Dermis microvascular lymphatic vessel endothelial cell (primary cell): ENCODE results near the gene GPR83. TPM values are rescaled to one million over a fixed set of nuclear protein-coding genes. Genes with fewer than 3 reads are reported as not detected.
"Not testable (repeated sequence)": the region's sequence is repeated elsewhere in the genome, so short reads cannot be mapped to it uniquely, and the experiment has no call there.

Source experiments
- DNase-seq, 2 donors: peaks; one replicate each; pipeline versions ENCODE4 v3.0.0 to v3.0.0-alpha.2; 2010; ENCODE audit warnings: low read depth in 2 of 2
- total RNA-seq: library from RNA; depleted of rRNA; stranded (reverse); fragments of >200 nt; gene quantifications from 2 replicates; pipeline ENCODE4 v1.2.1, GENCODE V29; 2014

GPR83 gene
- total RNA-seq: under 0.01 TPM in 1 of 2 replicates, not detected in the other

DNA sequence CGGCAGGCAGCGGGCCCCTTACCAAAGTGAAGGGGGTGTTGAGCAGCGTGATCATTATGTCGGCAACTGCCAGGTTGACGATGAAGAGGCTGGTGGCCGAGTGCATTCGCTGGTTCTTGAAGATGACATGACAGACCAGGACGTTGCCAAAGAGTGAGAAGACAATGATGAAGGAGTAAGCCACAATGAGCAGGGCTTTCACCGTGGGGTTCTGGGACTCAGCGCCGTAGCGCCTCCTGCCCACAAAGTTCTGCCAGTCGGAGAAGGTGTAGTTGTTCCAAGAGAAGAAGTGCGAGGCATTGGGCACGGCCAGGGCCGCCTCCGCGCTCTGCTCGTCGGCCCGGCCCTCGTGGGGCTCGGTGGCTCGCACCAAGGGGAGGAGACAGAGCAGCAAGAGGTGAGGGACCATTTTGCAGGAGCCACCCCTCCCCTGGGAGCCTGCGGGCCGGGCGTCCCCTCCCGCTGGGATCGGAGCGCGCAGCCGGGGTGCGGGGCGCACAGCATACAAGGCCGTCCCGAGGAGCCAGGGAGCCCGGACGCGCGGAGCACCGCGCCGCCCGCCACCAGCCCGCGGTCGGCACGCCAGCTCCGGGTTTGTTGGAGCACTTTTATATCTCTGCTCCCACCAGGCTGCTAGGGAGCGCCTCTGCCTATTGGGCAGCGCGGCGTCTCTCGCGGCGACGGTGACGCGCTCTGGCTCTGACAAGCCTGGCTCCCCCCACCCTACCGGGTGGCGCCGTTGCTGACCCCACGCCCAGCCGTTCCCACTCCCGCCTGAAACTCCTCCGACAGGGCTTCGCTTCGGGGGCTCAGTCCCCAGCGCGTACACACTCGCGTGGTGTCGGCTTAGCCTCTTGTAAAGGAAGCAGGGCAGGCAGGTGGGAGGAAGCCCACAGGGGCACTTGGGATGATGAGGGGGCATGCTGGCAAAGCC, at the start of gene GPR83:
TSS of gene GPR83 (minus strand) at position 581 of the 934 bp plus-strand sequence. CDS start at position 409, 172 bp downstream.
- DNase-seq: peak in 1 of 2 donors; percentile 29

DNA sequence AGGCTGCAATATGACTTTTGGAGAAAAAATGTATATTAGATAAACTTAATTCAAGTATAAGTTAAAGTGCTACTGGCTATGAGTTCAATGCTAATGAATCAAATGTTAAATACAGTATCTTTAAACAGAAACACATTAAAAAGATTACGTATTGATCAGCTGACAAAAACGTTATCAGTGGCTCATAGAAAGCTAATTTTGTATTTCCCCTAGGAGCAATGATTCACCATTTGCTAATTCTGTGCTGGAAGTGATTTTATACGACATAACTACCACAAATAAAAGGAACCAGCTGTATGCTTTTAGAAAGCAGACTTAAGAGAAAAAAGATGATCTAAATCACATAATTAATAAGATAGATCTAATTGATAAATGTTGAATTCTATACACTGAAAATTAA, 48.8 kb upstream of the GPR83 start:
- no peak for DNase-seq

DNA sequence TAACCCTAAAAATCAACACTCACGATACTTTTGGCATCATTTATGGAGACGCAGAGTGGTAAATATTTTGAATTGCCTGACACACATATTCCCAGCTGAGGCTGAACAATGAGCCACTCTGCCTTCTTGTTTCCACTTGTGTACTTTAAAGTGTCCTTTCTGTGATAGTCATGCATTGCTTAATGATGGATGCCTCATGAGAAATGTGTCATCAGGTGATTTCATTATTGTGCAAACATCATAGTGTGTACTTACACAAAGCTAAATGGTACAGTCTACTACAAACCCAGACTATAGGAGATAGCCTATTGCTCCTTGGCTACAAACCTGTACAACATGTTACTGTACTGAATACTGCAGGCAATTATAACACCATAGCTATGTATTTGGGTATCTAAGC, 48.2 kb upstream of the GPR83 start:
- peak in 1 of 2 donors; percentile 5 for DNase-seq

DNA sequence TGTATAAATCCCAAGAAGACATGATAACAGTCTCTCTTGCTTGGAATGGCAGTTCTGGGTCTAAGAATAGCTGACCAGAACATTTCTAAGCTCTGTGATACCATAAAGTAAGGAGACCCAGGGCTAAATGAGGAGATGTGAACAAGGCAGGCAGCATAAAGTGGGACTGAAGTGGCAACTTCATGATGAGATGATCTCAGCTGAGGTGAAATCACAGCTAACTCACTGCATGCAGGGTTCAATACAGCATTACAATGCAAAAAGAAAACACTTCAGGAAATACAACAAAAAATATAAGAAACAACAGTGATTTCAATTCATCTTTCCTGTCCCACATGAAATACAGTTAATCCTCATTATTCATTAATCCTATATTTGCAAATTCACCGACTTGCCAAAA, 47.8 kb upstream of the GPR83 start:
- DNase-seq: no peak

DNA sequence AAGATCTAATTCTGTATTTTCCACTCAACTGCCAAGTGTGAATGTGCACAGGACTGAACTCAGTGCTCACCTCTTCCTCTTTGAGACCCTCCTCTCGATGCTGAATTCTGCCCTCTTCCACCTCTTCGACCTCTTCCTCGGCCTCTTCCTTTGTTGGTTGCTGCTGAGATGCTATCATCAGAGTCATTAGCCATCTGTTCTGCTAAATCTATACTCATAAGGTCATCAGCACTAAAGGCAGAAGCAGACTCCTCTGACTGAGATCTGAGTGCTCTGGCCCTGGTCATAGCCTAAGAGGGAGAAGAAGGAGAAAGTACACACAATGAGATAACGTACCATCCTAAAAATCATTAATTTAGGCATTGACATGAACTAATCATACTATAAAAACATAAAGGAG, 45.9 kb upstream of the GPR83 start:
- DNase-seq: no peak

DNA sequence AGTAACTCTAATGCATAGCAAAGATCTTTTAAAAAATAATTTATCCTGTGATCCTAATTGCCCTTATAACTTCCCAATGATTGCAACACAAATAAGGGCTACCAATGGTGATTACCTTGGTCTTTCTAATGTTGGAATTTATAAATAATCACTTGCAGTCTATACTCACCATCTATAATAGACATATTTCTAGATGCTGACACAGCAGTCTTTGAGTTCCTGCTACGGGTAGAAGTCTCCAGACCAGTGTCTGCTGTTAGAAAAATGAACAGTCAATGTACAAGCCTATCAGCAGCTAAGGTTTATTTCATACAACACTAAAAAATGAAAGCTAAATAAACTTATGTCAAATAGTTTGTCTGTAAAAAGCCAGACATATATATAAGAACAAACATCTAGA, 44.4 kb upstream of the GPR83 start:
- DNase-seq: no peak

DNA sequence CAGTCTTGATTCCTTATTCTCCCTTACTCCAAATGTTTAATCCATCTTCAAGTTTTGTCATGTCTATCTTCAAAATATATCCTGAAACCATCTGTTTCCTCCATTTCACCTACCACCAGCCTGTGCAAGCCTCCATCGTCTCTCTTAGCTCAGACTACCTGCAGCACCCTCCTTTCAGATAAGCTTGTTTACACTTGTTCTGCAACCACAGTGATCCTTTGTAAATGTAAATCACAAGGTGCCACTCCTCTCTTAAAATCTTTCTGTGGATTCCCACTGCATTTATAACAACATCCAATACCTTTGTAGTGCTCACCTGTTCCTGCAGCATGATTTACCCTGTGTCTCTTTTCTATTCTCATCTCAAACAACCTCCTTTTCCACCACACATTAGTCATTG, 31.8 kb upstream of the GPR83 start:
- DNase-seq: no peak

DNA sequence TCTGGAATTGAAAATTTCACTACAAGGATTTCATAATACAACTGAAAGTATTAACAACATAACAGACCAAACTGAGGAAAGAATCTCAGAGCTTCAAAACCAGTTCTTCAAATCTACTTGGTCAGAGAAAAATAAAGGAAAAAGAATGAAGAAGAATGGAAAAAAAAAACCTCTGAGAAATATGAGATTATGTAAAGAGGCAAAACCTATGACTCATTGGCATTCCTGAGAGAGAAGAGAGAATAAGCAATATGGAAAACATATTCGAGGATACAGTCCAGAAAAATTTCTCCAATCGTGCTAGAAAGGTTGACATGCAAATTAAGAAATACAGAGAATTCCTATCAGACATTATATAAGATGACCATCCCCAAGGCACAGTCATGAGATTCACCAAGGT, 23.4 kb upstream of the GPR83 start:
- DNase-seq: no peak

DNA sequence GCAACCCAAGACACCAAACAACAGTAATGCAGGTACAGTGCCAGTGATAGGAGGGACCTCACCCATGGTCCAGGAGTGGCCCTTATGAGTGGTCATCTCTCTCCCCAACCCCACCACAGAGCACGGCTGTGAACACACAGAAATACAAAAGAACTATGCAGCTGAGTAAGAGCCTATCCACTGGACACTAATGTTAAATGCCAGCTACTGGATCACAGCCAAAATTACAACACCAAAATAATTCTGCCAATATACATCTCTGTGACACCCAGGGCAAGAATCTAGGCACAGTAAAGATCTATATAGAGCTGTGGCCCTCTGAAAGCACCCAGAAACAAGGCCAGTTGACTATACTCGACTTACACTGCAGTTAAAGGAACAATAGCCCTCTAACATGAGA, 22.8 kb upstream of the GPR83 start:
- no peak for DNase-seq

DNA sequence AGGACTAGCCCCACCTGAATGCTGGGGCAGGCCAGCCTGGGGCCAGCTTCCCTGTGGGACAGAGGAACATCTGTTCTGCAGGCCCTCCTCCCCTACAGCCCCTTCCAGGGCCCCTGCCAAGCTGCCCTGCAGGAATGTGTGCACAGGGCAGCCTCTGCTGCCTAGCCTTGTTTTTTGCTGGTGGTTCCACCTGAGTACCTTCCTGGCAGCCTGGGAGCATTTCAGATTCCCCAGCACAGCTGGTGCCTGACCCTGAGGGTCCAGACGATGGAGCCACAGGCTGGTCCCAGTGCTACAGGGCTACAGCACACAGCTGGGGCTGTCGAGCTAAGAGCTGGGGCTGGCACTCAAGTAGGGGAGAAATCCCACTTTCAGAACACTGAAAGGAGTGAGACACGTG, 22.3 kb upstream of the GPR83 start:
- DNase-seq: no peak

DNA sequence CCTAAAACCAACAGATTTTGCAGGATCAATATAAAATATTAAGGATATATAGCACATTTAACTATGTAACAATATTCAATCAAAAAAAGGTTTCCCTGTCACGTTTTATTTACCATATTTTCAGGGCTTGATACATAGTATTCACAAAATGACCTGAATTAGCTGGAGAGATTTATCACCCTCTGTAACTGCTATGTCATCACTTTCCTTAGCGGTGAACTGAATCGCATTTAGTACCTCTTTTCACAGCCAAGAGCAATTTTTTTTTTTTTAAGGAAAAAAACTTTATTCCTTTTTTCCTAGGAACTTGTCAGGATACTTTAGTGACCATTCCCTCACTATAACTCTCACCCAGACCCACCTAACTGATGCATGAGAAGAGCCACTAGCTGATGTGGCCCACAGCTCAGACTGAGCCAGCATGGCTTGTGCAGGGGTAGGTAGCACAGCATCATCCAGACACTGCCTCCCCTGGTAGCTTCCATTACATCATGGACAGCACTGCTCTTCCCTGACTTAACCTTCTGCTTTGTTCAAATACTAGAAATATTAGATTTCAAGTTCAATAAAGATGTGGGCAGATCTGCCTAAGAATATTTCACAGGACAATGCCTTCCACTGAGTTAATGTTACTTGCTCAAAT, 17.0 kb upstream of the GPR83 start:
- no peak for DNase-seq

DNA sequence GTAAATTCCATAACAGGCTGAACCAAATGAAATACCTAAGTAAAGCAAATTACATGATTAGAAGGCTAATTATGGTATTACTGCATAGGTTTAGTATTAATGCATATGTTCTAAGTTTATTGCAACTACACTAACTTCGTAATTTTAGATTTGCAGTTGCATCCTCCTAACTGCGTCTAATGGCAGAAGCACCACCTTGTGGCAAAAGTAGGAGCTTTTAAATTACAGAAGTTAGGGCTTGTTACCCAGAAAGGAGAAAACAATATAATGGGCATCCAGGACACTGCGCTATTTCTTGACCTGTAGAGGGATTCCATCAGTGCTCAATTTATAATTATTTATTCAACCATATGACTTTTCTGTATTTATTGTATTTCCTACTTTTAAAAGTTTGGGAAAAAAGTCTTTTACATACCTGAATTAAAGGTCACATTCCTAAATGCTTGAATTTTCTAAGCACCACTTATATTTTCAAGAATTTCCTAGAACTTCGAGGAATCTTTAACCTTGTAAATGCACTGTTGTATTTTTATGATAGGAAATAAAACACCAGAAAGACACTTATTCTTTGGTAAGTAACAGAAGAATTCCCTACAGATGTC, 16.3 kb upstream of the GPR83 start:
- DNase-seq: peak in 1 of 2 donors; percentile 38

DNA sequence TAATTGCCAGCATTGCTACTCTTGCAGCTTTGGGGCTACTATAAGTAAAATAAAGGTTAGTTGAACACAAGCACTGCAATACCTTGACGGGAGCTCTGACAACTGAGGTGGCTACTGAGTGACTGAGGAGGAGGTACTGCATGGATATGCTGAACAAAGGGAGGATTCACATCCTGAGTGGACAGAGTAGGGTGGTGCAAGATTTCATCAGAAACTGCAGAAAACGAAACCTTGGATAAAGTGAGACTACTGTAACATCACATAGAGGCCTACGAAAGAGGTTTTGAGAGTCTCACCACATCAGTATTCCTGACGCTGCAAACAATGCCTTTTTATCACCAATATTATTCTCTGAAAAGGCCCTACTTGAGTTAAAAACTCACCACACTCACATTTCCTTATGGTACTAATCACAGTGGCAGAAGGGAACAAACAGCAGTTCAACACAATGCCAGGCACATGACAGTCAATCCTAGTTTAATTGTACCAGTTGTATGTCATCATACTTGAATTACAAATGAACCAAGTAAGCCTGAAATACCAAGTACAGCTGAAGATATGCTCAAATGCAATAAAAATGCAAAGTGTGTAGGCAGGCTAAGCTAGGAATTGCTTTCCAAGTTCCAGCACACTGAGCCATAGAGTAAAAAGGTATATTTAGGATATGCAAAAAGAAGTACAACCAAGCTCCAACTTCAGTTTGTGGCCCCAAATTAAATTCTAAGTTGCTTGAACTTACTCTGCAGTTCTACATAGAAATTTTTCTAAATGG, 4.0 kb upstream of the GPR83 start:
- no peak for DNase-seq

DNA sequence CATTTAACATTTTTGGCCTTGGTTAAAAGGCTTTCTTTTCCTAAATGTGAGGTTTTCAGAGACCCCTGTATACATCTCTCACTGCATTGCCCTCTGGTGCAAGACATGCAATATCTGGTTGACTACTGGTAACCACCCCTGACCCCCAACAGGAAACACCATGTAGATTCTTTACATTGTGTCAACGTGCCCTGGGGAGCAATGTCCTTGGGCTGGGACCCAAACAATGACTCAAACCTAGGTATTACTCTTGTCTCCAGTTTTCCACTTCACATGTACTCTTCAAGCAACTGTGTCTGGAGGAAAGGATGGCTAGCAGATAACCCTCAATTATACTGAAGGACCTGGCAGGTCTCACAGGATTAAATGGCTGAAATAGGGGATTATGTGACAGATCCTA, 1.1 kb upstream of the GPR83 start:
- DNase-seq: no peak

DNA sequence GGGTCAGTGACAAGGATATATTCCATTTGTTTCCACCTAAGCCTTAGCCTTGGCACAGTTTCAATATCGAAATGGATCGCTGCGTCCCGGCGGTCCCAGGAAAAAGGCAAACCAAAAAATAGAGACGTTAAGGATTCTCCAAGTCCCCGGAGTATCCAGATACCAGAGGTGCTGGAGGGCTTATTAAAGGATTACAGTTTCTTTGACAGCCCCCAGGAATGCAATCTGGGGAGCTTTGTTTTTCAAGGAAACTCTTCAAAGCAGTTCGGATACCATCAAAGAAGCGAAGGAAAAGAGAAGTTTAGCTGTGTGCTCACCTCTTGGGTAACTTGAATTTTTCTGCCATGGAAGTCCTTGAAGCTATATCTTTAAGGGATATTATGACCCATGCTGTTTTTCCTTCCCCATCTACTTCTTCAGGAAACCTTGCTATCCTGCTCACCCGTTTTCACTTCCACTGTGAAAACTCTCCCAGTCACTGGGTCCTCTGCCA, 600 bp upstream of the GPR83 start:
- DNase-seq: no peak

DNA sequence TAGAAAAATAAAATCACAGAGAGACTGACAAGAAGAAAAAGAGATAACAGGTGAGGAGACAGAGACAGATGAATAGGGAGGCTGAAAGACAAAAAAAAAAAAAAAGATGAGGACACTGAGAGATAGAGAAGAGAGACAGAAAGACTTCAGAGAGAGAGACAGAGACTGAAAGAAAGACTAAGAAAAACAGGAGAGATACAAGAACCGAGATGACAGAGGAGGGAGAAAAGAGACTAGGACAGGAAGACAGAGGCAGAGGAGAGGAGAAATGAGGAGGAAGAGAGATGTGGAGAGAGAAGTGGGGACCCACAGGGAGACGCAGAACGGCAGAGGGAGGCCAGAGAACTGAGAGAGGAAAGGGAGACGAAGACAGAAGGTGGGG, 771 bp downstream of the GPR83 start:
- no peak for DNase-seq

DNA sequence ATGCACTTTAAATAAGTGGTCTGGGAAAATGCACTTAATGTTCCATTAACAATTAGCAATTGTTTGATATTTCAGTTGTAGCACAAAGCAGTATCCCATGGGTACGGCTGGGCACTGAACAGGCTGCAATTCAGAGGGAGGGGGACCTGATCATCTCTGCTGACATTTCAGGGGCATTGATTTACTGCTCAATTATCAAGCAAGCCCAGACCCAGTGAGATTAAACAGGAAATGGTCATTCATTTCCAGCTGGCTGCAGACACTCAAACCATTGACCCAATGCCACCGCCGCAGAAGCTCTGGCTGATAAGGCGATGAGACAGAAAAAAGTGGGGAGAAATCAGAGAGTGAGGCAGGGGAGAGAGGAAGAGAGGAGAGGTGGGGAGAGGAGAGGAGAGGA, 1.2 kb downstream of the GPR83 start:
- DNase-seq: peak in 1 of 2 donors; percentile 13

DNA sequence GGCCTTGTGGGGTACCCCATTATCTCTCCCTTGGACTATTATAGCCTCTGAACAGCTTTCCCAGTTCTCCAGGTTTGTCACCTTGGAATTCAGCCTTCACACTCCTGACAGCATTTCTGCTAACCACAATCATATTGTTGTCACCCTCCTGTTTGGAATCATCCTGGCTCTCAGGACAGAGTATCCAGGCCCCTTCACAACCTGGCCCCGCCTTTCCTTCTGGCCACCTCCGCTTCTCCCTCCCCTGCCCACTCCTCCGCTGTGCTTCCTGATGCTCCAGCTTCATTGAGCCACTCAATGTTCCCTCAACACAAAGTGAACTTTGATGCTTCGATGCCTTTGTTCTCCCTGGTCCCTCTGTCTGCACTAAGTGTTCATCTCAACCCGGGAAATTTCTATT, 3.1 kb downstream of the GPR83 start:
- no peak for DNase-seq

DNA sequence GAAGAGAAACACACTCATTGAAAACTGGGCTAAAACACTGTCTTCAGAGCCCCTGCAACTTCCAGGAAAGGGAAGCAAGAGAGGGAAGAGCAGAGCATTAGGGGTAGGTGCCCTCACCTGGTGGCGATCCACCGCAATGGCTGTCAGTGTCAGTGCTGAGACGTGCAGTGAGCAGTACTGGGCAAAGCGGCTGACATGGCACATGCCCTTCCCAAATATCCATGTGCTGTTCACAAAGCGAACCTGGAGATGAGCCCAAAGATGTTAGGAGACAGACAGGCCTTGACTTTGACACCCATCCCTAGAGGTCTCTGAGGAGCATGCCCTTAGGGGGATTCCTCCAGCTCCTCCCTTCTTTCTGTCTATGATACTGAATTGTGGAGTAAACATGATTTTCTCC, 4.9 kb downstream of the GPR83 start:
- no peak for DNase-seq

DNA sequence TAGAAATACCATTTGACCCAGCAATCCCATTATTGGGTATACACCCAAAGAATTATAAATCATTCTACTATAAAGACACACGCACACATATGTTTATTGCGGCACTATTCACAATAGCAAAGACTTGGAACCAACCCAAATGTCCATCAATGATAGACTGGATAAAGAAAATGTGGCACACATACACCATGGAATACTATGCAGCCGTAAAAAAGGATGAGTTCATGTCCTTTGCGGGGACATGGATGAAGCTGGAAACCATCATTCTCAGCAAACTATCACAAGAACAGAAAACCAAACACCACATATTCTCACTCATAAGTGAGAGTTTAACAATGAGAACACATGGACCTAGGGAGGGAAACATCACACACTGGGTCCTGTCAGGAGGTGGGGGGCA, 9.3 kb downstream of the GPR83 start:
- DNase-seq: not testable (repeated sequence)

DNA sequence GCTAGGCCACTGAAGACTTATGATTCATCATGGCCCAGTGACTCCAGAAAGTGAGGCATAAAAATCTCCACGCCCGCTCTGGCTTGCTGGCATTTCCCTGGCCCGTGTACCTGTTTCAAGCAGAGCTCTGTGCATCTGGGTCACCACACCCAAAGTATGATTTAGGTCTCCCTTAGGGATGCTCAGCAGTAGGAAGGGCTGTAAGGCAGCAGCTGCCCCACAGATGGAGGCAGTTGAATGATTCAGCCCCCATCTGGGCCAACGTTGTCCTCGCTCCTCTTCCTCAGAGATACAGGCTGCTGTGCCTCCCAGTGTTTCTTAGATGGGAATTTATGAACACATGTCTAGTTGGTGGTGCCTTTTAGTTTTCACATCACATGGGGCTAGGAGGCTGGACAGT, 21.6 kb downstream of the GPR83 start:
- DNase-seq: no peak

DNA sequence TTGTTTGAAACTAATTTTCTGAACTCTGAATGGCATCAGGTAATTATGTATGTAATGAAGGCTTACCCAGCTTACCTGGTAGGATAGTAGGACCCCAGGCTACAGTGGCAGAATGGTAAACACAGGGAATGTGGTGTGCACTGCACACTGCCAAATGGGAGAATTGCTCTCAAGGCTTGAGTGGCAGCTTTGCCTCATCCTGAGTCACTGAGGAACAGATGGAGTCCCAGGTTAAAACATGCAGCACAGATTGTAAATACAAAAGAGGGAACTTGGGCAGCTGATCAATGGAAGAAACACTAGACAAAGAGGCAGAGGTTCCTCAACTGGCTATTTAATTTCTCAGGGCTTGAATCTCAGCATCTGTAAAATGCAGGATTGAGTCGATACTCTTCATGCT, 24.4 kb downstream of the GPR83 start:
- DNase-seq: no peak
